Stimulated activated naive CD8-positive, alpha-beta T cell treated with anti-CD3 and anti-CD28 coated beads, Interleukin-15, Interleukin-2, amounts not matched to agents 100 ng/mL and 50 ng/mL, for 24 hours (primary cell): ENCODE results near the gene PRKCE.

Experiments
- H3K27ac Mint-ChIP-seq: one replicate; pipeline ENCODE4 v1.8.0; 2021; ENCODE audit warnings: mild to moderate bottlenecking, mixed read lengths
- H3K27me3 Mint-ChIP-seq: one replicate; pipeline ENCODE4 v1.8.0; 2021; ENCODE audit warnings: mixed read lengths
- H3K36me3 Mint-ChIP-seq: one replicate; pipeline ENCODE4 v1.8.0; 2021; ENCODE audit warnings: low read depth, mixed read lengths
- H3K4me1 Mint-ChIP-seq: one replicate; pipeline ENCODE4 v1.8.0; 2021; ENCODE audit warnings: low read depth, mixed read lengths
- H3K4me3 Mint-ChIP-seq: one replicate; pipeline ENCODE4 v1.8.0; 2021; ENCODE audit warnings: mild to moderate bottlenecking, mixed read lengths
- H3K9me3 Mint-ChIP-seq: one replicate; pipeline ENCODE4 v1.8.0; 2021; ENCODE audit warnings: mixed read lengths

The PRKCE gene

DNA sequence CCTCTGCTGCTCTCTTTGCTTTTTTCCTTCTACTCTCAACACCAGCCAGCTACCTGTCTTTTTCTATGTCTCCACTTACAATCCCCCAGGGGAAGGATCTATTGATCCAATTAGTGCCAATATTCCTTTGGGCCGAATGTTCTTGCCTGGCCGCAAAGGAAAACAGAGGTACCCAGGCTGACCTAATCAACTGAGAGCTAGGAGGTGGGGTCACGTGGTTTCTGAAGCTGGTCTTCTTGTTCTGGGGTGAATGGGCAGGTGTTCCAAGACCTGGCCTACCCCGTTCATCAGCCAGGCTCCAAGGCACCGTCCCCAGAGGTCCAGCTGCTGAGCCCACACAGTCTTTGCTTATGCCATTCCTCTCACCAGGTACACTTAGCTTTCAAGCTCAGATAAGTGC is 580.2 kb downstream of the PRKCE start:
- no peak overlapping the region for H3K27ac Mint-ChIP-seq
- no peaks in the 10 kb centered on the region for H3K9me3 Mint-ChIP-seq
- no peaks in the 10 kb centered on the region for H3K36me3 Mint-ChIP-seq
- H3K27me3 Mint-ChIP-seq = no peaks in the 10 kb centered on the region
- H3K4me1 Mint-ChIP-seq = peaks cover 26% of the 10 kb centered on the region
- H3K4me3 Mint-ChIP-seq = no peak overlapping the region

DNA sequence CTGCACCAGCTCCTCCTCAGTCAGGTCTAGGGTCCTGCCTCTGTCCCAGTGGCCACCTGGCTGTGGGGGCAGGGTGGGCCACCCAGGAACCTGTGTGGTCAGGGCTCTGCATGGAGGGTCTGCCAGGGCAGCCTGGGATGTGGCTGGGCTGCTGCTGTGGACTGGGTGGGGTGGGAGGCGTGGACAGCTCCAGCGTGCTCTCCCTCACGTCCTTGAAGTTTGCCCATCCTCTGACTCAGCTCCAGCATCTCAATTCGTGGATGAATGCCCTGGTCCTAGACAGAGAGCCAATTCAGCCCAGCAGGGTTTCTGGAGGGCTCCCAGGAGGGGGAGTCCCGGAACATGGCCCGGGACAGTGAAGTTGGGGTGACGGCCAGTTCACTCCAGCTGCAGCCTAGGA is 581.4 kb downstream of the PRKCE start:
- Mint-ChIP-seq H3K36me3 (no peaks in the 10 kb centered on the region), H3K27me3 (no peaks in the 10 kb centered on the region), H3K27ac (no peak overlapping the region), H3K9me3 (no peaks in the 10 kb centered on the region), H3K4me1 (peaks cover 20% of the 10 kb centered on the region), H3K4me3 (no peak overlapping the region)

DNA sequence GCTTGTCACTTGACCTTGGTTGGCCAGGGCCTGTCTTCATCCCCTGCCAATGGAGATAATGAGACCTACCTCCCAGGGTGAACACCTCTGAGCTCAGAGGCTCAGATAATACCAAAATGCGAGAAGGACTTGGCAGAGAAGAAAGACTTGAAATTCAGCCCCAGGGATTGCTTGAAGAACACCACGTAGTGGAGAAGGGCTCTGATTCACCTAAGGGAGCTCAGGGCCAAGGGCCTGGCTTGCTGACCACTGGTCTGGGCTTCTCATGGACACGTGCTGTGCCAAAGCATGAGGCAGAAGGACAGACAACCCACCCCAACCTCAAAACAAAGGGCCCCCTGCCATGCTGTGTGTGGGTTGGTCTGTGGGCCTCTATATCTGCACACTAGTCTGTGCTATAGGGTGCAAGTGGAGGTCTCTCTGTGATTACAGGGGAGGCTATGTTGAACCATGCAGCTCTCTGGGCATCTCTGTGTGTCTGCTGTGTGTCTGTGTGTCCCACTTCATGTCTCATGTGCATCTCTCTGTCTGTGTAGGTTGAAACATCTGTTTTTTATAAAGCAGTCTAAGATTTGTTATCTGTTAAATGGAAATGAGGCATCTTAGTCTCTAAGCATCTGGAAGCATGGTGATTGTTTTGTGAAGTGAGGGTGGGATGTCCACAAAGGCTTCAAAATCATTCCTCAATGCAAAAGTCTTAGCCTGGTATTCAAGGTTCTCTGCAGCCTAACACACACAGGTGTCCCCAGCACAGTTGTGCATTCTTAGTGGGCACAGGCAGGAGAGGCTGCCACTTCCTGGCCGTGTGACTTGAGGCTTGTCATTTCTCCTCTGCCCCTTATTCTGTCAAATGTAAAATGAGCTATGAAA is 584.8 kb downstream of the PRKCE start:
- no peak overlapping the region for H3K4me3 Mint-ChIP-seq
- H3K27ac Mint-ChIP-seq = no peak overlapping the region
- no peaks in the 10 kb centered on the region for H3K36me3 Mint-ChIP-seq

GRCh38 chr2:46236876-46237859 is 585.7 kb downstream of the PRKCE start:
- Mint-ChIP-seq H3K27me3 (no peaks in the 10 kb centered on the region), H3K36me3 (no peaks in the 10 kb centered on the region), H3K9me3 (no peaks in the 10 kb centered on the region), H3K4me1 (peaks cover 20% of the 10 kb centered on the region), H3K4me3 (no peak overlapping the region), H3K27ac (no peak overlapping the region)

More for the DNA sequence above, 584.8 kb downstream of the PRKCE start:
- Mint-ChIP-seq H3K4me1 (peaks cover 20% of the 10 kb centered on the region), H3K9me3 (no peaks in the 10 kb centered on the region), H3K27me3 (no peaks in the 10 kb centered on the region)
